K562 (cell line): ENCODE measurements around the gene ZNF556. TPM values are rescaled to one million over a fixed set of nuclear protein-coding genes. Genes with fewer than 3 reads are reported as not detected.
A peak's percentile ranks its signal among the peaks of the same experiment; 100 is the strongest.

Experiments used
- ADNP ChIP-seq: fragments of 200-800 bp; sonication (Bioruptor generic); IDR thresholded peaks from 2 replicates; pipeline ENCODE4 v1.6.1; 2016; ENCODE audit warnings: missing genetic modification characterization, missing compliant biosample characterization
- BRF1 ChIP-seq: IDR thresholded peaks from 3 replicates; pipeline ENCODE4 v1.6.1; 2011; ENCODE audit warnings: borderline replicate concordance, mild to moderate bottlenecking; ENCODE audit not compliant: insufficient read length; ENCODE audit errors: extremely low read depth
- CBX2 ChIP-seq: fragments of 200-600 bp; sonication (generic); IDR thresholded peaks from one replicate; pipeline ENCODE4 v1.6.1; 2012; ENCODE audit warnings: mild to moderate bottlenecking, low read length, inconsistent platforms; ENCODE audit not compliant: insufficient read depth, poor library complexity, severe bottlenecking
- CLOCK ChIP-seq: fragments of 250-450 bp; sonication (Bioruptor Pico); IDR thresholded peaks from 2 replicates; pipeline ENCODE4 v1.4.0; 2020; ENCODE audit warnings: mild to moderate bottlenecking, moderate library complexity, borderline replicate concordance
- ID3 ChIP-seq, 2 experiments: fragments of 250-450 bp in 1 of 2; fragments of 450-650 bp in 1 of 2; sonication (Bioruptor Pico) in 1 of 2; IDR thresholded peaks; 2 replicates each; pipeline versions ENCODE4 v1.6.1 to v1.8.0; 2016 to 2021; ENCODE audit warnings: mild to moderate bottlenecking in 2 of 2, moderate library complexity in 2 of 2, missing compliant biosample characterization in 1 of 2, missing genetic modification characterization in 1 of 2
- IRF2 ChIP-seq: sonication (generic); formaldehyde crosslinking; IDR thresholded peaks from 2 replicates; pipeline ENCODE4 v1.8.1; 2022; ENCODE audit warnings: mild to moderate bottlenecking, missing genetic modification reagents
- JUN ChIP-seq, 2 experiments: sonication (generic) in 1 of 2; formaldehyde crosslinking in 1 of 2; IDR thresholded peaks; 2 replicates each; pipeline versions ENCODE4 v1.6.1 to v1.8.0; 2012 to 2022; ENCODE audit warnings: borderline replicate concordance in 2 of 2, mild to moderate bottlenecking in 2 of 2, improper control_type of control experiment in 1 of 2, low read depth in 1 of 2, low read length in 1 of 2, missing genetic modification reagents in 1 of 2
- KLF6 ChIP-seq: fragments of 250-450 bp; sonication (Bioruptor Pico); IDR thresholded peaks from 2 replicates; pipeline ENCODE4 v1.4.0; 2020; ENCODE audit warnings: mild to moderate bottlenecking, moderate library complexity, borderline replicate concordance
- RBM39 ChIP-seq: fragments of 200-400 bp; formaldehyde crosslinking; optimal IDR thresholded peaks from 2 replicates; pipeline ENCODE3; 2018; ENCODE audit warnings: low read depth, low read length
- ZNF174 ChIP-seq: fragments of 250-450 bp; sonication (Bioruptor Pico); IDR thresholded peaks from 2 replicates; pipeline ENCODE4 v1.4.0; 2020; ENCODE audit warnings: mild to moderate bottlenecking
- ZNF318 ChIP-seq, 2 experiments: fragments of 450-650 bp; IDR thresholded peaks; 2 replicates each; pipeline ENCODE4 v1.6.1; 2016; ENCODE audit warnings: mild to moderate bottlenecking in 2 of 2, borderline replicate concordance in 1 of 2, low read depth in 1 of 2, moderate library complexity in 1 of 2
- polyA plus RNA-seq, 8 experiments: library from polyadenylated mRNA; depleted of rRNA in 4 of 8; stranded (reverse) in 5 of 8; unstranded in 3 of 8; fragments of >200 nt; fragmentation: Nextera tagmentation in 2 of 8; fragmentation: Illumina TruSeq in 1 of 8; extraction: Ambion mirVana in 2 of 8; extraction: Trizol in 1 of 8; gene quantifications; 2 replicates each; pipeline versions ENCODE4 v1.2.1 to v1.2.3, GENCODE V29; 2011 to 2014; ENCODE audit warnings: inconsistent platforms in 1 of 8, missing spikeins in 1 of 8
- total RNA-seq, 7 experiments: library from RNA; depleted of rRNA in 6 of 7; stranded (reverse); fragments of >200 nt in 6 of 7; fragmentation: Illumina TruSeq in 2 of 7; extraction: Trizol in 2 of 7; gene quantifications; 2 replicates each; pipeline versions ENCODE4 v1.2.1 to v1.2.3, GENCODE V29; 2011 to 2021; ENCODE audit warnings: low replicate concordance in 1 of 7
- TF ChIP-seq, protein P1 (sequence below): fragments of 250-450 bp; sonication (Bioruptor Pico); IDR thresholded peaks from 2 replicates; pipeline ENCODE4 v1.8.0; 2022; ENCODE audit warnings: moderate library complexity, mild to moderate bottlenecking, inconsistent platforms

ZNF556 gene
- total and polyA plus RNA-seq, 9 of the 15 experiments (the other 6 are each of a cell fraction or from before 2014, with no cell fraction given) = 0.01 to 0.36 (median 0.10) TPM; not detected in 1

GRCh38 chr19:2840794-2841791 lies 26.0 kb upstream of the ZNF556 start, which contains the start of gene ZNF555 (continued):
- TF ChIP-seq CLOCK = no peak
- no peak for TF ChIP-seq ZNF174 (CRISPR knock-in tag)
- no peak for TF ChIP-seq ADNP (tag)
- no peak for TF ChIP-seq ID3 (CRISPR knock-in tag; IDR thresholded peaks at IDR 0.05)
- TF ChIP-seq ID3 (tag; IDR thresholded peaks at IDR 0.05) = no peak
- no peak for TF ChIP-seq RBM39
- TF ChIP-seq CBX2 = no peak
- TF ChIP-seq, protein P1, sequence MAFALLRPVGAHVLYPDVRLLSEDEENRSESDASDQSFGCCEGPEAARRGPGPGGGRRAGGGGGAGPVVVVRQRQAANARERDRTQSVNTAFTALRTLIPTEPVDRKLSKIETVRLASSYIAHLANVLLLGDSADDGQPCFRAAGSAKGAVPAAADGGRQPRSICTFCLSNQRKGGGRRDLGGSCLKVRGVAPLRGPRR (CRISPR knock-in tag) = no peak
- TF ChIP-seq KLF6 (CRISPR knock-in tag) = no peak
- no peak for TF ChIP-seq BRF1
- no peak for TF ChIP-seq JUN (IDR thresholded peaks at IDR 0.05; ENCODE audit: borderline replicate concordance, low read depth, low read length)
- 0 out of 2 replicates have a peak, but pooled peaks have one; percentile 68 for TF ChIP-seq JUN (CRISPR knock-in tag; IDR thresholded peaks at IDR 0.05; ENCODE audit: borderline replicate concordance)
- no peak for TF ChIP-seq ZNF318 (IDR thresholded peaks at IDR 0.05; ENCODE audit: borderline replicate concordance in 1 of 2, low read depth in 1 of 2)
- TF ChIP-seq IRF2 (CRISPR knock-in tag) = no peak
